GM18526 (cell line): ENCODE data around the gene PROB1.

Experiments used
- POLR2A ChIP-seq: IDR thresholded peaks from 3 replicates; pipeline ENCODE4 v1.6.1; 2011; ENCODE audit not compliant: insufficient read length; ENCODE audit errors: extremely low read depth

The PROB1 gene

DNA sequence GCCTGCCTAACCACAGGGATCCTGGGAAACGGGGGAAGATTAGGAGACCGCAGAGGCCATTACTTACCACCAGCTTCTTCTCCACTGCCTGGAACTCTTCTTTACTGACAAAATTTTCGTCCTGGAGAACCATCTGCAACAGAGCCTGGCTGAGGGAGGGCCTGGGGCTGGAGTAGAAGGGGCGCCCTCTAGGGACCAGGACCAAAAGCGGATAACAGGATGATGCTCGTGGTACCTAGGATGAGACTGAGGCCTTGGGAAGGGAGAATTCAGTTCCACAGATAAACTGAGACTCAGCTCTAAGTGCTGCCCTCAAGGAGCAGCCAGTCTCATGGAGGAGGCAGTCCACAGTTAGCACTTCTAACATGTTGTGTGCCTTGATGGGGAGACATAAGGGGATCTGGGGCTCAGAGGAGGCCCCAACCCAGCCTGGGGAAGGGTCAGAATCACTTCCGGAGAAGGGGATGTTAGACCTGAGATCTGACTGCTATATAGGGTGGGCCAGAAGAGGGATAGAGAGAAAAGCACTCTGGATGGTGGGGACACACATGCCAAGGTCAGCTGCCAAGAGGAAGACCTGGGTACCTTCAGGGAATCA, 7.8 kb upstream of the PROB1 start:
- no peak for TF ChIP-seq POLR2A

DNA sequence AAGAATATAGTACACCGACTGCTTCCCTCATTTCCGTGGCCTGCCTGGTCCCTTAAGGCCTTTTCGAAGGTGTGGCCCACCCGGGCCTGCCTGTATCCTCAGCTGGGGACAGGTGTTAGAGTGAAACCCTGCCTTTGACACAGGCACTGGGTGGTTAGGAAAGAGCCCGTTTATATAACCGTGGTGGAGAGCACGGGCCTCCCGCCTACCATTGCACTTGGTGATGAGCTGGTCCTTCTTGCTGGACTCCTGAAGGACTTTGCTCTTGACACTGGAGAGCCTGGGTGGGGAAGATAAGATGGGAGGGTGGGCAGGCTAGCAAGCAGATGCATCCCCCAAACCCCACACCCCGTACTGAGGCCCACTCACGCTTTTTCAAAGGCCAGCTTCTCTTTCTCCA, 6.6 kb upstream of the PROB1 start:
- TF ChIP-seq POLR2A: no peak

DNA sequence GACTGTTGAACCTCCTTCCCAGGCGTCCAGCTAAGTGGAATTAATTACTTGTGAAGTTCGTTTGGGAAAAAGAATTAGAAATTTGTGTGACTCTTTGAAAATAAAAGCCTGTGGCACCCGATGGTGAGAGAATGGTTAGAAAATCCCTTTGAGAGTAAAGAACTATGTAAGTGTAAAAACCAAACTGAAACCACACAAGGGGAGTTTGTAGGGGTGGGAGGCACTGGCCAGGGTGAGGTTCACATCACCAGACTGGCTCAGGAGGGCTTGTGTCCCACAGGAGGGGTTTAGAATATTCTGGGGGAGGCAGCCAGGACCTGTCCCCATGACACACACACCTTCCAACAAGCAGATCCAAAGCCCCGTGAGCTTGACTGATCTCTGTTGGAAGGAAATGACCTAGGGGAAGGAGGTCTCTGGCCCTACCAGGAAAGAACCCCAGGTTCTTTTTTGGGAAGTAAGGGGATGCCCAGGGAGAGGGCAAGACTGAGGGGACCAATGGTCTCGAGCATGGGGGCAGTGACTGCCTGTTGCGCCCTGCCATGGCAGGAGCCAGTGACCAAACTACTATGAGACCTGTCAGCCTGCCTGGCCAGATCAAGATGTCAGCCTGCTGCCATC, 4.7 kb upstream of the PROB1 start:
- TF ChIP-seq POLR2A: no peak

DNA sequence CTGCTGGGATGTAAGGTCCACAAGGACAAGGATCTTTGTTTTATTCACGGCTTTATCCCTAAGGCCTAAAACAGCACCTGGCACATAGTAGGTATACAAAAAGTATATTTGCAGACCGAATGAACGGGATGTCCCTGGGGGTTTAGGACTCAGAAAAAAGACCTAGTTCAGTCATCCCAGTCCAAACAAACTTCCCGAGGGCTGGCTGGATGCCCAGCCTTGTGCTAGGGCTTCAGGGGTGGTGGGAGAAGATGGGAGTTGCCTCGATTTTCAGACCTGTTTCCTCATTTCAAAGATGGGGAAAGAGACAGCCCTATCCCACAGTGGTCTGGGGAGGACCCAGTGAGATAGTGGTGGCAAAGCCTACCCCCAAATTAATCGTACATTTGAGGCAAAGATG, 3.0 kb upstream of the PROB1 start:
- no peak for TF ChIP-seq POLR2A

DNA sequence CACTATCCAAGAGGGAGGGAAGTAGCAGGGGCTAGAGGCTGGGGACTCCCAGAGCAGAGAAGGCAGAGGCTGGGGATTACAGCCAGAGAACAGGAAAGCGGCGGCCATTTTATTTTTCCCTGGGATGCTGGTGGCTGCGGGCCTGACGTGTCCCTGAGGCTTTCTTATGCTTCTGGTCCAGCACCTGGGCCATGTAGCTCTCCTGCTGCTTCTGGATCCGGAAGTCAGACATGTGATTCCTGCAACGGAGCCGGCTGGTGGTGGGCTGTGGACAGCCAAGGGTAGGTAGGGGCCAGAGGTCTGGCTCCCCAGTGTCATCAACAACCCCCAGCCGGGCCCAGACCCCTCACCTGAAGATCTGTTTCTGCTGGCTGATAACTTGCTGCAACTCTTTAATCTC, 1.8 kb upstream of the PROB1 start:
- no peak for TF ChIP-seq POLR2A

DNA sequence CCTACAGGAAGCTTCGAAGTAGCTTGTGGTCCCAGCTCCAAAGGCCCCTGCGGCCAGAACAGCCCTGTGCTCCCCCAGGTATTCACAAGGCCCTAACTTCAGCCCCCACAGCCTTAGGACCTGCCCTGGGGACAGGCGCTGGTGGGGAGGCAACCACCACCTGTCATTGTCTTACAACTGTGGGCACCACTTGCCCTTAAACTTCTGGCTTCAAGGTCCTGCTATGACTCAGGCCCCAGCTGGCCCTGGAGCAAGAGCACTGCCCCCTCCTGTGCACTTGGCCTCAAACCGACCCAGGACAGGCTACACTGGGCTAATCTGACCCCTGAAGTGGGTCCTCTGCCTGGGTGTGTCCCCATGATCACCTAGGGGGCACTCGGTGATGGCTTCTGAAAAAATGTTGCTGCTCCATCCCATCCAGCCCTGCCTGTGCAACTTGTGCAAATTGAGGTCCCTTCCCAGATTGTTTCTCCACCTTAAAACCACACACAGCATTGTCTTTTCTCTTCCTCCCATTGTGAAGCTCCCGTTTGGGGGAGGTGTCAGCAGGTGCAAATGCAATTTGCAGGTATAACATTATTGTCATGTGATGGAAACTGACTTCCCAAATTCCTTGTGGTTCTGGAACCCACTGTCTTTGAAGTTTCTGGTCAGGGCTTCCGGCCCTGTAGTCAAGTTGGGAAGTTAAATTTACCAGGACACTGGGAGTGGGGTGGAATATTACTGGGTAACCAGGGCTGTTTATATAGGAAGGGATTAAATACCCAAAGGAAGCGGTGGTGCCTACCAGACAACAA, 1.1 kb upstream of the PROB1 start:
- TF ChIP-seq POLR2A: no peak

DNA sequence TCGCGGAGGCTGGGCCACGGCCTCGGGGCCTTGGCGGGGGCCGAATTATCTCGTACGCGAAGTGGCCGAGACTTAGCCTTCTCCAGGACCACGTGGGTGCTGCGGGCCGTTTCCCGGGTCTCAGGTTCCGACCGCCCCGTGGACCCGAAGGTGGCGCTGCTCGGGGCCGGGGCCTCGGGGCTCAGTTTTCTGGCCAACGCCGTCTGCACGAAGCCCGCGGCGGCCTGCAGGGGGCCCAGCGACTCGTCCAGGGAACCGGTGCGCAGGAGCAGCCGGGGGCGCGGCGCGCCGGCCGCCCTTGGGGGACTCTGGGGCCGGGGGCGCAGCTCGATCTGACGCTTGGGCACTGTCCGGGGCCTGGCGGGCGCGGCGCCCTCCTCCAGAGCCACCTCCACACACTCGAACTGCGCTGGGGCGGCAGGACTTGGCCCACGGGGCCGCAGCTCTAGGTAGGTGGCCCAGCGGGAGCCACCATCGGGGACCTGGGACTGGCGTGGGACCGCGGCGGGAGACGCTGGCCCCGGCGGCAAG, 716 bp downstream of the PROB1 start:
- TF ChIP-seq POLR2A: no peak

DNA sequence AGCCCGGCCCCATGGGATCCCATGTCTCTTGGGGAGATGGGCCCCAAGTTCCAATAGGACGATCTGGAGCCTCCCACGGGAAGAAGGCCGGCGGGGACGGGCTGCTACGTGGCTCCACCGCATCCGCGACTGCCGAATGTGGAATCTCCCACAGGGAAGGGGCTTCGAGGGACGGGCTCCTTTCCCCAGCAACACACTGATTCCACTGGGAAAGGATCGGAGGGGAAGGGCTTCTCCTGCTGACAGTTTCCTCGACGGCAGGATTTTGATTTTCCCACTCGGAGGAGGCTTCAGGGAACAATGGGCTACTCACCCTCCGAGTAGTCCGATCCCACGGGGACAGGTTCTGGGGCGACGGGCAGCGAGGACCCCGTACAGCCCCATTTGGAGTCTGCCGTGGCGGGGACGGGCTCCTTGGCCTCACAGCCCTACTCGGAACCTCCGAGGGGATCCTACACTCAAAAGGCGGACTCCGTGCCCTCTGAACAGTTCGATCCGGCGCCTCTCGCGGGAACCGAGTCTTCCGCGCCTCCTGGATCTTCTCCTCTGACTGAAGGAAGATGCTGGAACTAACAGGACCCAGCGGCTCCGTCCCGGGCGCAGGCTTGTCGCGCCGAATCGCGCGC, 1.3 kb downstream of the PROB1 start:
- TF ChIP-seq POLR2A: no peak

DNA sequence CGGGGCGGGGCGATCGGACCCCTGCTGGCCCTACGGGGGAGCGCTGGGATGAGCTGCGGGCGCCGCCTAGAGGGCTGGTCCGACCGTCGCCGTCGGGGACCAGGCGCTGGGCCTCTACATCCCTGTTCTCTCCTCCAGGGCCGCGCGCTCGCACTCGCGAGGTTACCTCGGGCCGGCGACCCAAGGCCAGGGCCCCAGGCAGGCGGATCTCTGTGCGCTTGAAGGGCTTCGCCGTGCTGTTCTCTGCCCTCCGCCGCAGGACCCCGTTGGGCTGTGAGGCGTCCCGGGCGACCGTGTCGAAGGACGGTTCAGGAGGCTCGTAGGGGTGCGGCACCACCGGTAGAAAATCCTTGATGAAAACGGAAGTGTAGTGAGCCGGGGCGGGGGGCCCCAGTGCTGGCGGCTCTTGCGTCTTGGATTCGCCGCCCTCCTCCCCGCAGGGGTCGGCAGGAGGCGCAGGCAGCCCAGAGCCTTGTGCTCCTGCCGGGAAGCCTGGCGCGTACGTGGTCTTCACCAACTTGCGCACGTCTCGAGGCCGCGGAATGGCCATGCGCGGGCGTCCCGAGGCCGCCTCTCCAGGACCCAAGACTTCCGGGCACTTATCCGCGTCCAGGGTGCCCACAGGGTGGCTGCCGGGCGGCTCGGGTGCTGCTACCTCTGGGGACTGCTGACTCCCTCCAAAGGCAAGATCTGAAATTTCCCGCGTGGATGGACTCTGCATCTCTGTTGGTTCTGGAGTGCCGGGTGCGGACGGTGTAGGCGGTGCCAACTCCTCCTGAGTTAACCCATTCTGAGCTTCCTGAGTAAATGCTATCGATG, 2.0 kb downstream of the PROB1 start:
- TF ChIP-seq POLR2A: peak; percentile 44

DNA sequence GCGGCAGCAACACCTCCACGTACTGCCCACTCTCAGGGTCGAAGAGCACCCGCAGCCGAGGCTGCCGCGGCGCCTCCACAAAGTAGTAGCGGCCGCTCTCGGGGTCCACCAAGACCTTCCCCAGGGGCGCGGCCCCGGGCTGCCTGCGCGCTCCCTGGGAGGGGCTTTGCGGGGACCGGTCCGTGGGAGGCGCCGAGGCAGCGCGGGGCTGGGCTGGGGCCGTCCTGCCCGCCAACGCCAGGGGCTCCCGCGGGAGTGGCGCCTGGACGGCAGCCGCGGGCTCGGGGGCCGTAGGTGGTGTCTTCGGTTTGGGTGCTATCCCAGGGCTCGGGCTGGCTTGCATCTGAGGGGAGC, 2.6 kb downstream of the PROB1 start:
- no peak for TF ChIP-seq POLR2A

DNA sequence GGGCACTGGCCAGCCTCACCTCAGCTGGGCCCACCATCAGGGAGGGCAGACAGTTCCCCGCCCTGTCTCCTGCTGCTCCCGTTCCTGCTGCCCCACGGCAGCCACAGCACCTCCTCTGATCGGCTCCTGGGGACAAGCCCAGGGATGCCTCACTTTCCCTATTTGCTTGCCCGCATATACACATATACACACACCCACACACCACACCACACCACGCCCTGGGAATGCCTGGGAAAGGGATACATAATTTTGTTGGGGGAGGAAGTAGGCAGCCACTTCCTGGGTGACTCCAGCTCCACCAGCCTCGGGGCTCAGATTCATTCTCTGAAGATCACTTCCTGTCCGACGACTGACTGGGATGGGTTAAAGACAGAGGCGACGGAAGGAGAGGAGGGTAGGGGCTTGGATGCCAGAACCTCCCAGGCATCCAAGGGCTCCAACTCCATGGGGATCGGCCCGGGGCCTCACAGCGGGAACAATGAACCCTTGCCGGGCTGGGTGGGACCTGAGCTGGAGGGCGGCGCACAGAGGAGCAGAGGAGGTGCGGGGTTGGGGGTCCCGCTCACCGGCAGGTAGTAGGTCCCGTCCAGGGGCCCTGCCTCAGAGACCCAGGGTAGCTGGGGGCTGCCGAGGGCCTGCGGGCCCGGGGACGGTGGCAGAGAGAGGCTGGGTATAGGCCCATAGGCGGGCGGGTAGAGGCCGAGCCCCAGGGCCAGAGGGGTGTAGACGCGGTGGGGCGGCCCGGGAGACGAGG, 3.2 kb downstream of the PROB1 start:
- TF ChIP-seq POLR2A: peak; percentile 55

DNA sequence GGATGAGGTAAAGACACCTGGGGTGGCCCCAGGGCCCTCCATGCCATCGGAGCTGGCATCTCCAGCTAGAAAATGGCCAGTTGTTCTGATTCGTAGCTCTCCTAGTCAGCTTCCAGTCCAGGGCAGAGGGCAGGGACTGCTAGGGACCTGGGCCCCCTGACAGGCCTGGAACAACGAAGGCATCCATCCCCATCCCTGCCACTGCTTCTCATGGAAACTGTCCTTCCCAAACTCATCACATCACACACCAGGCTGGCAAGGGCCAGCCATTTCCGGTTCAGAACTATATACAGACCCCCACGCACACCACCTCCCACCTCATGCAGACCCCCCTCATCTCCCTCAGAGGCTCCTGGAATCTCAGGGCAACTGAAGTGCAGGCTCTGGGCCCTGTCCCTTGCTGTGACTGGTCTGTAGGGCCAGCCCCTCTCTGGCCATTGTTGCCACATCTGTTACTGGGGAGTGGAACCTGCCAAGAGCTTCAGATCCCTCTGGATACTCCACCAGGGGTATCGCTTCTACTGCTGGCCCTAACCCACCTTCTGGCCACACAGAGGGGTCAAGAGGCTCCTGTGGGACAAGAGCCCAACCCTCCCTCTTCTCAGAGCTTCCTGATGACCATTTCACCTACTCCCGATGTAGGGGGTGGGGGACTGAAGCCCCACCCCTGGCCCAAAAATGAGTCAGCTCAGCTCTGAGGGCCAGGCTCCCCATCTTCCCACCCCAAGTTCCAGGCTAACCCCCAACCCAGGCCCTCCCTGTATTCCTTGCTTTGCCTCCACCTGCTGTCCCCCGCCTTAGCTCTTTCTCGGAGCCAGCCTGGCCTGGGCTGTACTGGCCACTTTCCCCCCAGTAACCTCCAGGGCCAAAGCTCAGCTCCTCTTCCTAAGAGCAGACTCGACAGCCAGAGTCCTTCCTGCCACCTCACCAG, 4.0 kb downstream of the PROB1 start:
- no peak for TF ChIP-seq POLR2A
